Measurements from ENCODE around the gene NAP1L4.

NAP1L4 gene

GRCh38 chr11:2963112-2963754 lies 28.9 kb downstream of the NAP1L4 start:
- no peak overlapping the region for H3K4me3 ChIP-seq

GRCh38 chr11:2961080-2961479 lies 31.0 kb downstream of the NAP1L4 start:
- no peak for TF ChIP-seq CTCF (IDR thresholded peaks at IDR 0.05)
- no peak overlapping the region for H3K4me3 ChIP-seq
- no peak overlapping the region for H3K27ac ChIP-seq
- no peak for DNase-seq (ENCODE audit: low spot score)

More at GRCh38 chr11:2963112-2963754, 28.9 kb downstream of the NAP1L4 start:
- no peak overlapping the region for H3K27ac ChIP-seq
- no peak for TF ChIP-seq CTCF (IDR thresholded peaks at IDR 0.05)
- DNase-seq (ENCODE audit: low spot score) = no peak

GRCh38 chr11:2960139-2960538 lies 32.0 kb downstream of the NAP1L4 start:
- no peak for DNase-seq (ENCODE audit: low spot score)
- H3K27ac ChIP-seq = no peak overlapping the region
- TF ChIP-seq CTCF (IDR thresholded peaks at IDR 0.05) = no peak

GRCh38 chr11:2958251-2958650 lies 33.9 kb downstream of the NAP1L4 start:
- Histone ChIP-seq H3K4me3 (no peak overlapping the region), H3K27ac (no peak overlapping the region)
- no peak for TF ChIP-seq CTCF (IDR thresholded peaks at IDR 0.05)
- no peak for DNase-seq (ENCODE audit: low spot score)

More at GRCh38 chr11:2960139-2960538, 32.0 kb downstream of the NAP1L4 start:
- no peak overlapping the region for H3K4me3 ChIP-seq

GRCh38 chr11:2955906-2956476 lies 36.1 kb downstream of the NAP1L4 start:
- DNase-seq (ENCODE audit: low spot score) = no peak
- H3K4me3 ChIP-seq = no peak overlapping the region
- no peak overlapping the region for H3K27ac ChIP-seq
- TF ChIP-seq CTCF (IDR thresholded peaks at IDR 0.05) = no peak

GRCh38 chr11:2954263-2954662 lies 37.9 kb downstream of the NAP1L4 start:
- no peak overlapping the region for H3K4me3 ChIP-seq
- DNase-seq (ENCODE audit: low spot score) = no peak
- TF ChIP-seq CTCF (IDR thresholded peaks at IDR 0.05) = no peak
- H3K27ac ChIP-seq = no peak overlapping the region

- Histone ChIP-seq H3K4me3 (no peak overlapping the region), H3K27ac (no peak overlapping the region)
- TF ChIP-seq CTCF (IDR thresholded peaks at IDR 0.05) = no peak
- DNase-seq (ENCODE audit: low spot score) = no peak
Measured at GRCh38 chr11:2952290-2952689, 39.8 kb downstream of the NAP1L4 start.

All from coronary artery (tissue), 2 donors.